ENCODE measurements around the gene APOLD1.
"Not testable (repeated sequence)": the region's sequence is repeated elsewhere in the genome, so short reads cannot be mapped to it uniquely, and the experiment has no call there.

APOLD1 gene

GRCh38 chr12:12786706-12787601 is 1.5 kb downstream of the APOLD1 start:
- peak; percentile 80 for DNase-seq

GRCh38 chr12:12788131-12788530 is 2.7 kb downstream of the APOLD1 start:
- no peak for DNase-seq

DNA sequence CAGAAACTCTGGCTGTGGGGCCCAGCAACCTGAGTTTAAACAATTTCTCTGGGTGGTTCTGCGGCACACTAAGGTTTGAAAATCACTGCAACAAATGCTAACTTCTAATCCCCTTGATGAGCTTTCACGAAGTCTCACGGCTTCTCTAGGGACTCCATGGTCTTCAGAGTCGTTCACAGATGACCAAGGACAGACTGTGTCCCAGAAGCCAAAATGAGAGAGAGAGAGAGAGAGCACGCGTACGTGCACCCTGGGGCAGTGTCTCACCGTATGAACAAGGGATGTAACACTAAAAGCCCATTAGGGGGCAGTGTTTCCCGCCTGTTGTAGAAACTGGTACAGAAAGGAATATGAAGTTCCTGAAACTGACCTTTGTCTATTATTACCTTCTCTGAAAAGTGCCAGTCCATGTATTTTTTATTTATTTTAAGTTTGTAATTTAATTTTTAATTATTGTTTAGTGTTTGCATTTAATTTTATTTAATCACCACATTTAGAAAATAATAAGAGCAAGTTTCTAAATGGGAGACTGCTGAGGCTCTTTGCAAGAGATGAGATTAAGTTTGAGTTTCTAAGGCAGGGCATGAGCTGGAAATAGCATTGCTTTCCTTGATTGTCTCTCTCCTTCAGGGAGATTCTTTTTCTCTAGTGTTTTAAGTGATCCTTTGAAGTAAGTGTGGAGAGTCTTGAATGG is 3.4 kb downstream of the APOLD1 start:
- peak; percentile 53 for DNase-seq

DNA sequence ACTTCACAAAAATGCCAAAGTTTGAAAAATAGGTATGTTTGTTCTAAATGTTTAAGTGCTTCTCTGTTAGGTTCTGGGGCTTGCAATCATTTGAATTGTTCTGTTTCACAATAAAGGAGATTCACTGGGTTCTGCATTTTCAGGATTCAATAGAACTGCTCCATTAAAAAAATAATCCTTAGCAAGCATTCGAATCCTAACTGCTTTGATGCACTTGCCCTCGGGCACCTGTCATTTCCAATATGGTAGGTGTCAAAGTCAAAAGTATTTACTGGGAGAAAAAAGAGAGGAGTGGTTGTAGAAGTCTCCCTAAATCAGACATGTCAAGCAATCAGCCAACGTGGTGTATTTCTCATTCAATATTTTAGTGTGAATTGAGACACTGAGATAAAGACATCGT is 5.5 kb downstream of the APOLD1 start:
- DNase-seq, result no peak

GRCh38 chr12:12791756-12792369 is 6.4 kb downstream of the APOLD1 start:
- no peak for DNase-seq

- no peak for DNase-seq
Measured at GRCh38 chr12:12792421-12792820, 7.0 kb downstream of the APOLD1 start.

DNA sequence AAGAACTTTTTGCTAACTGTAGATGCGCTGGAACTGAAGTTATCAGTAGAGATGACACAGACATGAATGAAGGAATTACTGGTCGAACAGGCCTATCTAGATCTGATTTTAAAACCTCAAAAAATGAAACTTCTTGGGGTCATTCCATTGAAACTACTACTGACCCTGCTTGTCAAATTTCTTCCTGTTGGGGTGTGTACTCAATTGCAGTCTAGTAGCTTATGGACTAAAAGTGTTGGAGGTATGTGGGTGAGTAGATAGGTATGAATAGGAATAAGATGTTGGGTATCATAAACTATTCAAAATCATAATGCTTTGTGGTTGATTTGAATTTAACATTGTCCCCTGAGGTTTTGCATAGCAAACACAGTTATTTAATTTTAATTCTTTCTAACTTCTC is 9.2 kb downstream of the APOLD1 start:
- DNase-seq, result no peak

DNA sequence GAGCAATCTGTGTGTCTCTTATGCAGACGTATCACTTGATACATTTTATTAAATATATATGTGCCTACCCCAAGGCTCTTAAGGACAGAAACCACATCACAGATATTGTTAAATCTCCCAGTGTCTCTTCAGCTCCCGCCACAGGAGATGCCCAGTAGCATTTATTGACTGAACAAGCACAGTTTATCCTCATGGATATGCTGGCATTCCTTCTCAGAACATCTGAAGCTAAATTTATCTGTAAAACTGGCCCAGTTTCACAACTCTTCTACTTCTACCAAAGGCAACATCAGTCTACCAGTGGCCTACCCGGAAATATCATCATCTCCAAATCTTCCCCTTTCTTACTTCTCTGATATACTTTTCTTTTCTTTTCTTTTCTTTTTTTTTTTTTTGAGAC is 10.7 kb downstream of the APOLD1 start:
- DNase-seq, result no peak

- no peak for DNase-seq
Measured at GRCh38 chr12:12796928-12797793, 11.7 kb downstream of the APOLD1 start.

DNA sequence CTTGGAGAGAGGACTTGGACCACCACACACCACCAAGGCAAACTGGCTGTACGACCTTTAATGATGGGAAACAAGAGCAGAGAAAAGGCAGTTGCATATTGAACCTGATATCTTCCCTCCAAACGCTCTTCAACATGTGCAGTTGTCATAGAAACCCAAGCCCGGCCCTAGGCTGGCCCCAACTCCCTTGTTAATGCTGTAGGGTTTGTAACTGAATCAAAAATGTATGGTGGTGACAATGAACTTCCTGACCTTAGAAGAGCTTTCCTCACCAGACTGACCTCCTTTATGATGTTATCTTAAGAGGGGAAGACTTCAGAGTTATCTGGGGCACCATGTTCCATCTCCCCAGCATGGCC is 12.3 kb downstream of the APOLD1 start:
- no peak for DNase-seq

GRCh38 chr12:12798480-12798879 is 13.0 kb downstream of the APOLD1 start:
- DNase-seq, result no peak

- no peak for DNase-seq
Measured at GRCh38 chr12:12799163-12799920, 13.9 kb downstream of the APOLD1 start.

DNA sequence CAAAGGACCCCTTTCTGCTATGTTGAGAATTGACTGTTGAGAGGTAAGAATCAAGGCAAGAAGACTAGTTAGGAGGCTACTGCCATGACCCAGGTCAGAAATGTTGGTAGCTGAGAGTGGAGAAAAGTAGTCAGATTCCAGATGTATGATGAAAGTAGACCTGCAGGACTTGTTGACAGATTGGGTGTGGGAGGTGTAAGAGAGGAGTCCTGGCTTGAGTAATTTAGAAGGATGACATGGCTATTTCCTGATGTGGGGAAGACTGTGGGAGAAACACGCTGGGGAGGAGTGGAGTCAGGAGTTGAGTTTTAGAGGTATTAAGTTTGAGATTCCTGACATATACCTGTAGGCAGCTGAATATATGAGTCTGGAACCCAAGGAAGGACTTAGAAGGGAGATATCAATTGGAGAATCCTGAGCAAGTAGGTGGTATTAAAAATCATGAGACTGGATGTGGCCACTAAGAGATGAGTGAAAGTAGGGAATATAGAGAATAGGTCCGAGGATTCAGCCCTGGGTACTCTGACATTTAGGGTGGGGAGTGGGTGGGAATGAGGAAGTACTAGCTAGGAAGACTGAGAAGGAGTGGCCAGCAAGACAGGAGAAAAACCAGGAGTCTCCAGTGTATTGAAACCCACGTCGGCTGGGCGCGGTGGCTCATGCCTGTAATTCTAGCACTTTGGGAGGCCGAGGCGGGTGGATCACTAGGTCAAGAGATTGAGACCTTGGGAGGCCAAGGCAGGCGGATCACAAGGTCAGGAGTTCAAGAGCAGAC is 15.1 kb downstream of the APOLD1 start:
- no peak for DNase-seq

DNA sequence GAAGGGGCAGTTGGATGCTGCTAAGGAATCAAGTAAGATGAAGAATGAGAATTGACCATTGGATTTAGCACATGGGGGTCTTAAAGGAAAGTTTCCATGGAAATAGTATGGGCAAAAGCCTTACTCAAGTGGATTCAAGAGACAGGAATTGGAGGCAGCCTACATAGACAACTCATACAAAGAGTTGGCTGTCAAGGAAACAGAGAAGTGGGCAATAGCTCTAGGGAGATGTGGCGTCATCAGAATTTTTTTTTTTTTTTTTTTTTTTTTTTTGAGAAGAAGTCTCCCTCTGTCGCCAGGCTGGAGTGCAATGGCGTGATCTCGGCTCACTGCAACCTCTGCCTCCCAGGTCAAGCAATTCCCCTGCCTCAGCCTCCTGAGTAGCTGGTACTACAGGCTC is 16.2 kb downstream of the APOLD1 start:
- DNase-seq, result not testable (repeated sequence)

GRCh38 chr12:12803186-12803585 is 17.7 kb downstream of the APOLD1 start:
- DNase-seq, result peak; percentile 38

- no peak for DNase-seq
Measured at GRCh38 chr12:12804011-12804410, 18.6 kb downstream of the APOLD1 start.

GRCh38 chr12:12804432-12804886 is 19.0 kb downstream of the APOLD1 start:
- no peak for DNase-seq

GRCh38 chr12:12806784-12807516 is 21.5 kb downstream of the APOLD1 start:
- no peak for DNase-seq

GRCh38 chr12:12807517-12807903 is 22.1 kb downstream of the APOLD1 start:
- DNase-seq, result not testable (repeated sequence)

GRCh38 chr12:12807970-12808702 is 22.7 kb downstream of the APOLD1 start:
- DNase-seq, result peak; percentile 26
